ENCODE data around the gene SYT5.

Gene SYT5

GRCh38 chr19:55153652-55154264 lies 26.3 kb downstream of the SYT5 start:
- DNase-seq (ENCODE audit: low spot score): no peak
- TF ChIP-seq CTCF (IDR thresholded peaks at IDR 0.05; ENCODE audit: borderline replicate concordance, control extremely low read depth, extremely low read depth, insufficient read depth, missing control alignments): no peak
- in situ Hi-C loops (cut with MboI; ENCODE audit: low sequenced_read_pairs, unreplicated experiment): no loop called here

- DNase-seq (ENCODE audit: low spot score): no peak
- in situ Hi-C loops (cut with MboI; ENCODE audit: low sequenced_read_pairs, unreplicated experiment): no loop called here
- no peak for TF ChIP-seq CTCF (IDR thresholded peaks at IDR 0.05; ENCODE audit: borderline replicate concordance, control extremely low read depth, extremely low read depth, insufficient read depth, missing control alignments)
These were observed 28.1 kb downstream of the SYT5 start for GRCh38 chr19:55152017-55152416.

GRCh38 chr19:55149078-55150003 lies 30.7 kb downstream of the SYT5 start, which contains the start of gene TNNT1:
TSS of gene TNNT1 (minus strand) at chr19:55149206. CDS start at chr19:55147157, 2,049 bp downstream.
- DNase-seq (ENCODE audit: low spot score): no peak
- in situ Hi-C loops (cut with MboI; ENCODE audit: low sequenced_read_pairs, unreplicated experiment): no loop called here
- TF ChIP-seq CTCF (IDR thresholded peaks at IDR 0.05; ENCODE audit: borderline replicate concordance, control extremely low read depth, extremely low read depth, insufficient read depth, missing control alignments): no peak

- no peak for DNase-seq (ENCODE audit: low spot score)
- in situ Hi-C loops (cut with MboI; ENCODE audit: low sequenced_read_pairs, unreplicated experiment): no loop called here
- no peak for TF ChIP-seq CTCF (IDR thresholded peaks at IDR 0.05; ENCODE audit: borderline replicate concordance, control extremely low read depth, extremely low read depth, insufficient read depth, missing control alignments)
These were observed 32.4 kb downstream of the SYT5 start for GRCh38 chr19:55147545-55148251.

- in situ Hi-C loops (cut with MboI; ENCODE audit: low sequenced_read_pairs, unreplicated experiment): no loop called here
- no peak for DNase-seq (ENCODE audit: low spot score)
- TF ChIP-seq CTCF (IDR thresholded peaks at IDR 0.05; ENCODE audit: borderline replicate concordance, control extremely low read depth, extremely low read depth, insufficient read depth, missing control alignments): no peak
These were observed 33.3 kb downstream of the SYT5 start for GRCh38 chr19:55146705-55147273.

GRCh38 chr19:55146078-55146704 lies 33.9 kb downstream of the SYT5 start:
- in situ Hi-C loops (cut with MboI; ENCODE audit: low sequenced_read_pairs, unreplicated experiment): no loop called here
- DNase-seq (ENCODE audit: low spot score): peak; percentile 79
- peak; percentile 41 for TF ChIP-seq CTCF (IDR thresholded peaks at IDR 0.05; ENCODE audit: borderline replicate concordance, control extremely low read depth, extremely low read depth, insufficient read depth, missing control alignments)

All from GM13976 (cell line).